SK-N-SH (cell line): ENCODE data around the gene FLT4. TPM values are rescaled to one million over a fixed set of nuclear protein-coding genes. Genes with fewer than 3 reads are reported as not detected.

ENCODE experiments used
- CTCF ChIA-PET: fragments of 300-600, 350-600 bp; formaldehyde crosslinking; extraction: SDS; loops from one replicate; lab custom pipeline; 2021; lab: Yijun Ruan, JAX
- POLR2A ChIA-PET: fragments of 350-600 bp; sonication (Branson Sonifier 250); formaldehyde crosslinking; extraction: SDS; loops from one replicate; lab custom pipeline; 2020; ENCODE audit warnings: antibody characterized with exemption, inconsistent platforms; lab: Yijun Ruan, JAX
- DNase-seq: peaks from one replicate; pipeline ENCODE4 v3.0.0; 2012
- H2AFZ ChIP-seq: fragments of 200-600 bp; sonication (generic); 2 replicates; pipeline ENCODE4 v1.8.1; 2016; ENCODE audit warnings: antibody characterized with exemption, mild to moderate bottlenecking, low read depth
- H3F3A ChIP-seq: fragments of 200-600 bp; sonication (generic); replicated peaks from 2 replicates; pipeline ENCODE3; 2016; ENCODE audit warnings: antibody characterized with exemption, mild to moderate bottlenecking; ENCODE audit not compliant: insufficient read depth
- H3K27ac ChIP-seq, 2 experiments: fragments of 200-500 bp in 1 of 2; fragments of 200-600 bp in 1 of 2; sonication (Bioruptor generic) in 1 of 2; sonication (generic), shearing (Covaris generic) in 1 of 2; 2 replicates each; pipeline versions ENCODE4 v1.5.1 to v1.6.1; 2014 to 2016; ENCODE audit warnings: low read depth in 2 of 2, inconsistent platforms in 1 of 2, low read length in 1 of 2, mild to moderate bottlenecking in 1 of 2, mixed read lengths in 1 of 2
- H3K27me3 ChIP-seq: fragments of 200-600 bp; sonication (generic), shearing (Covaris generic); 2 replicates; pipeline ENCODE4 v1.6.1; 2016; ENCODE audit warnings: mixed run types; ENCODE audit not compliant: insufficient read depth
- H3K36me3 ChIP-seq, 2 experiments: fragments of 200-500 bp in 1 of 2; fragments of 200-600 bp in 1 of 2; sonication (Bioruptor generic) in 1 of 2; sonication (generic) in 1 of 2; replicated peaks in 1 of 2; 2 replicates each; pipeline versions ENCODE3 to v1.5.1; 2014 to 2016; ENCODE audit warnings: low read length in 1 of 2, mild to moderate bottlenecking in 1 of 2; ENCODE audit not compliant: insufficient read depth in 2 of 2, control insufficient read depth in 1 of 2
- H3K4me1 ChIP-seq, 2 experiments: fragments of 200-500 bp in 1 of 2; fragments of 200-600 bp in 1 of 2; sonication (Bioruptor generic) in 1 of 2; sonication (generic), shearing (Covaris generic) in 1 of 2; 2 replicates each; pipeline versions ENCODE4 v1.5.1 to v1.6.1; 2014 to 2016; ENCODE audit warnings: low read depth in 1 of 2, low read length in 1 of 2, mixed run types in 1 of 2; ENCODE audit not compliant: insufficient read depth in 2 of 2, control insufficient read depth in 1 of 2
- H3K4me2 ChIP-seq: fragments of 200-600 bp; sonication (generic), shearing (Covaris generic); 2 replicates; pipeline ENCODE4 v1.6.1; 2017; ENCODE audit warnings: mixed run types
- H3K4me3 ChIP-seq, 2 experiments: fragments of 200-500 bp in 1 of 2; fragments of 200-600 bp in 1 of 2; sonication (Bioruptor generic) in 1 of 2; sonication (generic), shearing (Covaris generic) in 1 of 2; 2 replicates each; pipeline versions ENCODE4 v1.5.1 to v1.8.1; 2014 to 2016; ENCODE audit warnings: low read depth in 2 of 2, inconsistent platforms in 1 of 2, low read length in 1 of 2, mild to moderate bottlenecking in 1 of 2, mixed read lengths in 1 of 2, moderate library complexity in 1 of 2
- H3K79me2 ChIP-seq: fragments of 200-600 bp; sonication (generic); 2 replicates; pipeline ENCODE4 v1.8.1; 2017; ENCODE audit warnings: mild to moderate bottlenecking; ENCODE audit not compliant: insufficient read depth
- H3K9ac ChIP-seq: fragments of 200-600 bp; sonication (generic); 2 replicates; pipeline ENCODE4 v1.6.1; 2017; ENCODE audit warnings: mixed run types
- H3K9me2 ChIP-seq: fragments of 200-600 bp; sonication (generic); 2 replicates; pipeline ENCODE4 v1.6.1; 2017; ENCODE audit warnings: mixed run types
- H3K9me3 ChIP-seq: fragments of 200-600 bp; sonication (generic); 2 replicates; pipeline ENCODE4 v1.6.1; 2017; ENCODE audit warnings: mixed run types, mild to moderate bottlenecking, moderate library complexity
- H4K20me1 ChIP-seq: fragments of 200-600 bp; sonication (generic); 2 replicates; pipeline ENCODE4 v1.6.1; 2017; ENCODE audit warnings: mild to moderate bottlenecking, mixed run types; ENCODE audit not compliant: insufficient read depth
- EP300 ChIP-seq, 2 experiments: IDR thresholded peaks; 2 replicates each; pipeline versions ENCODE4 v1.4.0 to v1.6.1; 2012; ENCODE audit warnings: borderline replicate concordance in 1 of 2, low read depth in 1 of 2, low read length in 1 of 2
- EZH2phosphoT487 ChIP-seq: fragments of 200-600 bp; sonication (generic); IDR thresholded peaks from 2 replicates; pipeline ENCODE4 v1.6.1; 2017; ENCODE audit warnings: low read depth, mixed run types, mild to moderate bottlenecking, antibody characterized with exemption, moderate library complexity, borderline replicate concordance
- FOSL2 ChIP-seq: IDR thresholded peaks from 2 replicates; pipeline ENCODE4 v1.4.0; 2012; ENCODE audit warnings: low read depth, mild to moderate bottlenecking, moderate library complexity, borderline replicate concordance
- FOXJ3 ChIP-seq: sonication (generic); formaldehyde crosslinking; IDR thresholded peaks from 2 replicates; pipeline ENCODE4 v1.5.1; 2020; ENCODE audit warnings: mild to moderate bottlenecking, missing genetic modification reagents
- JUND ChIP-seq: IDR thresholded peaks from 2 replicates; pipeline ENCODE4 v1.4.0; 2012
- MAX ChIP-seq: IDR thresholded peaks from 2 replicates; pipeline ENCODE4 v1.4.0; 2012; ENCODE audit warnings: low read depth
- NRF1 ChIP-seq: IDR thresholded peaks from 2 replicates; pipeline ENCODE4 v1.6.1; 2012; ENCODE audit warnings: low read depth, mild to moderate bottlenecking, low read length
- POLR2AphosphoS5 ChIP-seq: IDR thresholded peaks from 2 replicates; pipeline ENCODE4 v1.6.1; 2012; ENCODE audit warnings: low read depth, low read length
- RXRA ChIP-seq: IDR thresholded peaks from 2 replicates; pipeline ENCODE4 v1.4.0; 2012; ENCODE audit warnings: low read depth, mild to moderate bottlenecking, borderline replicate concordance
- TCF12 ChIP-seq: IDR thresholded peaks from 2 replicates; pipeline ENCODE4 v1.4.0; 2012
- TEAD4 ChIP-seq: IDR thresholded peaks from 2 replicates; pipeline ENCODE4 v1.4.0; 2012; ENCODE audit warnings: mild to moderate bottlenecking, borderline replicate concordance; ENCODE audit not compliant: insufficient read depth
- whole genome bisulfite sequencing: methylation state at CpG from one replicate; pipeline ENCODE4 v1.1.6; 2017; ENCODE audit warnings: low lambda C conversion rate; 5-methylcytosine and 5-hydroxymethylcytosine counted together
- polyA plus RNA-seq, 3 experiments: library from polyadenylated mRNA; depleted of rRNA; stranded (reverse); fragments of >200 nt; gene quantifications; 2 replicates each; pipeline ENCODE4 v1.2.3, GENCODE V29; 2012
- TF ChIP-seq, protein P1 (sequence below): IDR thresholded peaks from 2 replicates; pipeline ENCODE4 v1.4.0; 2012; ENCODE audit warnings: low read depth, borderline replicate concordance
- TF ChIP-seq, protein P2 (sequence below): IDR thresholded peaks from 2 replicates; pipeline ENCODE4 v1.6.1; 2012; ENCODE audit warnings: mild to moderate bottlenecking, low read depth, low read length, moderate library complexity

FLT4 gene
- polyA plus RNA-seq, 1 of the 3 experiments (the other 2 are of a cell fraction), result 0.05 TPM

- Histone ChIP-seq H3K79me2 (peaks cover 50% of the 10 kb centered on the region), H3K4me3 (no peak overlapping the region), H3K27ac (no peak overlapping the region; a peak in 1 of 4 replicates), H3K9me2 (no peaks in the 10 kb centered on the region), H3K9me3 (no peaks in the 10 kb centered on the region), H3K9ac (no peak overlapping the region), H3K36me3 (peaks cover 18 to 25% of the 10 kb centered on the region in 2 experiments), H3K27me3 (no peaks in the 10 kb centered on the region), H3K4me2 (no peak overlapping the region), H2AFZ (no peak overlapping the region), H3F3A (no peaks in the 10 kb centered on the region), H4K20me1 (peaks cover 3% of the 10 kb centered on the region; the same call in 1 of the 2 replicates), H3K4me1 (no peaks in the 10 kb centered on the region; a peak in 2 of 4 replicates)
- no peak for DNase-seq
- TF ChIP-seq, protein P1, sequence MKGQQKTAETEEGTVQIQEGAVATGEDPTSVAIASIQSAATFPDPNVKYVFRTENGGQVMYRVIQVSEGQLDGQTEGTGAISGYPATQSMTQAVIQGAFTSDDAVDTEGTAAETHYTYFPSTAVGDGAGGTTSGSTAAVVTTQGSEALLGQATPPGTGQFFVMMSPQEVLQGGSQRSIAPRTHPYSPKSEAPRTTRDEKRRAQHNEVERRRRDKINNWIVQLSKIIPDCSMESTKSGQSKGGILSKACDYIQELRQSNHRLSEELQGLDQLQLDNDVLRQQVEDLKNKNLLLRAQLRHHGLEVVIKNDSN, result no peak
- 88% methylated on average over 2 of the region's 2 CpGs for WGBS
- ChIA-PET POLR2A (no interaction called here), CTCF (no interaction called here)
These were observed 92.1 kb downstream of the FLT4 start for GRCh38 chr5:180557217-180557809.

DNA sequence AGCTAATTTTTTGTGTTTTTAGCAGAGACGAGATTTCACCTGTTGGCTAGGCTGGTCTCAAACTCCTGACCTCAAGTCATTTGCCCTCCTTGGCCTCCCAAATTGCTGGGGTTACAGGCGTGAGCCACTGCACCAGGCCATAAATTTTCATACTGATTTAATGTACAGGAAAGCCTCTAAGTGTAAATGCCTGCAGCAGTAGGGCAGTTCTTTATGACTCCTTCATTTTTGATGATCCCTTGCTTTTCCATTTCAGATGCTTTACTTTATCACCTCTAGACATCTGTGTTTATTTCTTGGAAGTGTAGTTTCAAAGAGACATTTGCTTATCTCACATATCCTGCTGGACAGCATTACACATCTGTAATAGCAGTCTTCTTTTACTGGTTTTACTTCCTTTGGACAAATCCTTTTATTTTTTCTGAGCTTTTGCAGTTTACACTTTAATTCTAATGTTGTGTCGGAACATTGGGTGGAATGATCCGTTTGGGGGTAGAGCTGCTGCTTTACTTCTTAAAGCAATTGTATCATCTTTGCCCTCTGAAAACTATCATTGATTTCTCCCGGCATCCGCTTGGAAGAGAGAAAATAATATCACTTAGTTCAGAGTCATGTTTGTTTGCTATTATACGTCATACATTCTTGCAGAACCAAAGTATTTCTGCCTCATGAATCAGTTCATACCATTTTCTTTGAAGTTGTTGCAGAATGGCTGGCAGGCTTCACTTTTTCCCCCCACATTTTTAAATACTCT is 94.1 kb downstream of the FLT4 start:
- TF ChIP-seq JUND, result no peak
- TF ChIP-seq TEAD4, result no peak
- TF ChIP-seq RXRA, result no peak
- TF ChIP-seq, all 33 proteins: peak for 0
- Histone ChIP-seq H3K4me1 (no peaks in the 10 kb centered on the region; a peak in 2 of 4 replicates), H3K9ac (no peak overlapping the region), H3K27me3 (no peaks in the 10 kb centered on the region), H3K4me2 (no peak overlapping the region), H4K20me1 (peaks cover 3% of the 10 kb centered on the region; the same call in 1 of the 2 replicates), H2AFZ (no peak overlapping the region), H3K36me3 (peaks cover 18 to 36% of the 10 kb centered on the region in 2 experiments), H3F3A (no peaks in the 10 kb centered on the region), H3K9me2 (no peaks in the 10 kb centered on the region), H3K4me3 (no peak overlapping the region), H3K9me3 (no peaks in the 10 kb centered on the region), H3K27ac (no peak overlapping the region; a peak in 1 of 4 replicates), H3K79me2 (peaks cover 34% of the 10 kb centered on the region; the same call in 1 of the 2 replicates)
- WGBS, result 81% methylated on average over 7 of the region's 7 CpGs
- no peak for DNase-seq
- ChIA-PET POLR2A (no interaction called here), CTCF (interaction anchor here (1.0 kb wide), 1 partner anchor 25 kb away, joined by 3 read pairs; no protein-coding TSS in a partner anchor)

GRCh38 chr5:180553530-180553929 is 95.9 kb downstream of the FLT4 start:
- Histone ChIP-seq H3K9me2 (no peaks in the 10 kb centered on the region), H3K9me3 (no peaks in the 10 kb centered on the region), H3F3A (no peaks in the 10 kb centered on the region), H4K20me1 (peaks cover 11% of the 10 kb centered on the region), H3K79me2 (peaks cover 33% of the 10 kb centered on the region), H3K27me3 (no peaks in the 10 kb centered on the region), H2AFZ (no peak overlapping the region), H3K27ac (peak overlapping the region in 1 of 2 experiments; percentile 44; a peak in 1 of 4 replicates), H3K9ac (no peak overlapping the region), H3K36me3 (peaks cover 18 to 41% of the 10 kb centered on the region in 2 experiments), H3K4me1 (no peaks in the 10 kb centered on the region; a peak in 2 of 4 replicates), H3K4me3 (no peak overlapping the region), H3K4me2 (no peak overlapping the region)
- WGBS, result 68% methylated on average over 3 of the region's 3 CpGs
- POLR2A ChIA-PET, result no interaction called here
- peak; percentile 54 for DNase-seq
- CTCF ChIA-PET, result interaction anchor here (0.7 to 1.9 kb wide), 2 partner anchors 9 to 53 kb away, joined by 3 to 6 read pairs; no protein-coding TSS in a partner anchor
- TF ChIP-seq POLR2AphosphoS5 (no peak), TCF12 (no peak), JUND (no peak), MAX (no peak), EP300 (IDR thresholded peaks at IDR 0.05; ENCODE audit: borderline replicate concordance in 1 of 2, low read depth in 1 of 2, low read length in 1 of 2) (peak in 1 of 2 experiments; percentile 57; a peak in 1 of 4 replicates), EZH2phosphoT487 (no peak), FOXJ3 (CRISPR knock-in tag) (no peak), NRF1 (no peak), FOSL2 (no peak)
- TF ChIP-seq, protein P1, result no peak
- TF ChIP-seq, protein P2, sequence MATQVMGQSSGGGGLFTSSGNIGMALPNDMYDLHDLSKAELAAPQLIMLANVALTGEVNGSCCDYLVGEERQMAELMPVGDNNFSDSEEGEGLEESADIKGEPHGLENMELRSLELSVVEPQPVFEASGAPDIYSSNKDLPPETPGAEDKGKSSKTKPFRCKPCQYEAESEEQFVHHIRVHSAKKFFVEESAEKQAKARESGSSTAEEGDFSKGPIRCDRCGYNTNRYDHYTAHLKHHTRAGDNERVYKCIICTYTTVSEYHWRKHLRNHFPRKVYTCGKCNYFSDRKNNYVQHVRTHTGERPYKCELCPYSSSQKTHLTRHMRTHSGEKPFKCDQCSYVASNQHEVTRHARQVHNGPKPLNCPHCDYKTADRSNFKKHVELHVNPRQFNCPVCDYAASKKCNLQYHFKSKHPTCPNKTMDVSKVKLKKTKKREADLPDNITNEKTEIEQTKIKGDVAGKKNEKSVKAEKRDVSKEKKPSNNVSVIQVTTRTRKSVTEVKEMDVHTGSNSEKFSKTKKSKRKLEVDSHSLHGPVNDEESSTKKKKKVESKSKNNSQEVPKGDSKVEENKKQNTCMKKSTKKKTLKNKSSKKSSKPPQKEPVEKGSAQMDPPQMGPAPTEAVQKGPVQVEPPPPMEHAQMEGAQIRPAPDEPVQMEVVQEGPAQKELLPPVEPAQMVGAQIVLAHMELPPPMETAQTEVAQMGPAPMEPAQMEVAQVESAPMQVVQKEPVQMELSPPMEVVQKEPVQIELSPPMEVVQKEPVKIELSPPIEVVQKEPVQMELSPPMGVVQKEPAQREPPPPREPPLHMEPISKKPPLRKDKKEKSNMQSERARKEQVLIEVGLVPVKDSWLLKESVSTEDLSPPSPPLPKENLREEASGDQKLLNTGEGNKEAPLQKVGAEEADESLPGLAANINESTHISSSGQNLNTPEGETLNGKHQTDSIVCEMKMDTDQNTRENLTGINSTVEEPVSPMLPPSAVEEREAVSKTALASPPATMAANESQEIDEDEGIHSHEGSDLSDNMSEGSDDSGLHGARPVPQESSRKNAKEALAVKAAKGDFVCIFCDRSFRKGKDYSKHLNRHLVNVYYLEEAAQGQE, result no peak
